ENCODE data around the gene STXBP2.
A peak's percentile ranks its signal among the peaks of the same experiment; 100 is the strongest.

Gene STXBP2

GRCh38 chr19:7676854-7677253, 39.9 kb downstream of the STXBP2 start, which contains the start of gene MCEMP1:
MCEMP1 (plus strand) TSS chr19:7677090; CDS start chr19:7677121, 31 bp downstream.
- Histone ChIP-seq H3K27ac (replicated peaks; ENCODE audit: low read length) (no peak within 1 kb of the TSS), H2BK15ac (ENCODE audit: low read length) (peak within 1 kb of the TSS; percentile 89), H2BK5ac (ENCODE audit: low read length) (peak within 1 kb of the TSS; percentile 82), H3K9ac (ENCODE audit: low read depth, low read length, poor library complexity) (no peak within 1 kb of the TSS), H3K79me1 (ENCODE audit: low read depth, low read length) (peaks cover 9% of the 10 kb centered on the region), H2AK5ac (ENCODE audit: low read depth, low read length) (peak within 1 kb of the TSS; percentile 90), H3K4ac (ENCODE audit: low read length) (no peak within 1 kb of the TSS), H3K14ac (ENCODE audit: low read length) (peak within 1 kb of the TSS; percentile 38), H4K8ac (ENCODE audit: low read depth, low read length) (peak within 1 kb of the TSS; percentile 92), H3K27me3 (ENCODE audit: control insufficient read depth in 3 of 3, insufficient read depth in 3 of 3, low read depth in 1 of 3, low read length in 3 of 3) (peaks cover 0 to 15% (median 10%) of the 10 kb centered on the region in 3 experiments), H2BK120ac (ENCODE audit: low read depth, low read length) (peak within 1 kb of the TSS; percentile 87), H4K91ac (ENCODE audit: low read depth, low read length, poor library complexity) (no peak within 1 kb of the TSS), H3K4me3 (ENCODE audit: low read length in 2 of 2) (peak within 1 kb of the TSS in 1 of 2 donors; percentile 41), H3K18ac (ENCODE audit: low read length) (no peak within 1 kb of the TSS), H3K4me2 (ENCODE audit: insufficient read depth, low read length, poor library complexity, severe bottlenecking) (no peak within 1 kb of the TSS), H2BK12ac (ENCODE audit: low read length) (no peak within 1 kb of the TSS), H2AFZ (ENCODE audit: low read length) (peak within 1 kb of the TSS; percentile 41), H3K9me3 (replicated peaks in 1 of 2; ENCODE audit: control insufficient read depth in 2 of 2, insufficient read depth in 1 of 2, low read depth in 1 of 2, low read length in 2 of 2) (no peaks in the 10 kb centered on the region), H3K4me1 (ENCODE audit: control insufficient read depth in 2 of 2, insufficient read depth in 1 of 2, low read depth in 1 of 2, low read length in 2 of 2) (peaks cover 5 to 9% of the 10 kb centered on the region in 2 donors), H3K36me3 (replicated peaks in 1 of 2; ENCODE audit: control insufficient read depth in 2 of 2, insufficient read depth in 2 of 2, low read length in 2 of 2) (peaks cover 0 to under 1% of the 10 kb centered on the region in 2 donors), H3K23ac (ENCODE audit: low read depth, low read length, poor library complexity) (peak within 1 kb of the TSS; percentile 65)
- DNase-seq (ENCODE audit: low spot score), result no peak
- no CpG with 5 or more reads among the region's 10 CpGs for WGBS, 2 donors (ENCODE audit: extremely low coverage in 2 of 2, insufficient read length in 2 of 2, insufficient replicate concordance in 1 of 2)

- Histone ChIP-seq H3K18ac (ENCODE audit: low read length) (no peak overlapping the region), H3K27me3 (ENCODE audit: control insufficient read depth in 3 of 3, insufficient read depth in 3 of 3, low read depth in 1 of 3, low read length in 3 of 3) (peaks cover 0 to 13% (median 8%) of the 10 kb centered on the region in 3 experiments)
Measured at GRCh38 chr19:7677669-7678311, 40.9 kb downstream of the STXBP2 start.

GRCh38 chr19:7678971-7679751, 42.3 kb downstream of the STXBP2 start:
- peaks cover 0 to 11% (median 8%) of the 10 kb centered on the region in 3 experiments for H3K27me3 ChIP-seq (ENCODE audit: control insufficient read depth in 3 of 3, insufficient read depth in 3 of 3, low read depth in 1 of 3, low read length in 3 of 3)

More at GRCh38 chr19:7677669-7678311, 40.9 kb downstream of the STXBP2 start:
- peak overlapping the region; percentile 38 for H3K14ac ChIP-seq (ENCODE audit: low read length)
- no peak for DNase-seq (ENCODE audit: low spot score)
- peak overlapping the region; percentile 65 for H3K23ac ChIP-seq (ENCODE audit: low read depth, low read length, poor library complexity)
- H3K79me1 ChIP-seq (ENCODE audit: low read depth, low read length), result peaks cover 17% of the 10 kb centered on the region
- H3K4me2 ChIP-seq (ENCODE audit: insufficient read depth, low read length, poor library complexity, severe bottlenecking), result no peak overlapping the region
- peak overlapping the region; percentile 90 for H2AK5ac ChIP-seq (ENCODE audit: low read depth, low read length)
- peaks cover 8 to 9% of the 10 kb centered on the region in 2 donors for H3K4me1 ChIP-seq (ENCODE audit: control insufficient read depth in 2 of 2, insufficient read depth in 1 of 2, low read depth in 1 of 2, low read length in 2 of 2)
- peak overlapping the region; percentile 41 for H2AFZ ChIP-seq (ENCODE audit: low read length)
- H3K4me3 ChIP-seq (ENCODE audit: low read length in 2 of 2), result peak overlapping the region in 1 of 2 donors; percentile 41
- H3K27ac ChIP-seq (replicated peaks; ENCODE audit: low read length), result no peak overlapping the region
- H2BK5ac ChIP-seq (ENCODE audit: low read length), result no peak overlapping the region
- H2BK15ac ChIP-seq (ENCODE audit: low read length), result peak overlapping the region; percentile 89
- H3K4ac ChIP-seq (ENCODE audit: low read length), result no peak overlapping the region
- H2BK12ac ChIP-seq (ENCODE audit: low read length), result peak overlapping the region; percentile 58
- peak overlapping the region; percentile 92 for H4K8ac ChIP-seq (ENCODE audit: low read depth, low read length)
- peaks cover 7 to 10% of the 10 kb centered on the region in 2 donors for H3K36me3 ChIP-seq (replicated peaks in 1 of 2; ENCODE audit: control insufficient read depth in 2 of 2, insufficient read depth in 2 of 2, low read length in 2 of 2)
- no CpG with 5 or more reads among the region's 12 CpGs for WGBS, 2 donors (ENCODE audit: extremely low coverage in 2 of 2, insufficient read length in 2 of 2, insufficient replicate concordance in 1 of 2)
- H3K9me3 ChIP-seq (replicated peaks in 1 of 2; ENCODE audit: control insufficient read depth in 2 of 2, insufficient read depth in 1 of 2, low read depth in 1 of 2, low read length in 2 of 2), result no peaks in the 10 kb centered on the region
- no peak overlapping the region for H4K91ac ChIP-seq (ENCODE audit: low read depth, low read length, poor library complexity)
- no peak overlapping the region for H3K9ac ChIP-seq (ENCODE audit: low read depth, low read length, poor library complexity)
- peak overlapping the region; percentile 87 for H2BK120ac ChIP-seq (ENCODE audit: low read depth, low read length)

More at GRCh38 chr19:7678971-7679751, 42.3 kb downstream of the STXBP2 start:
- peaks cover 8 to 9% of the 10 kb centered on the region in 2 donors for H3K4me1 ChIP-seq (ENCODE audit: control insufficient read depth in 2 of 2, insufficient read depth in 1 of 2, low read depth in 1 of 2, low read length in 2 of 2)
- H3K79me1 ChIP-seq (ENCODE audit: low read depth, low read length), result peaks cover 17% of the 10 kb centered on the region
- no peak for DNase-seq (ENCODE audit: low spot score)
- H3K4me2 ChIP-seq (ENCODE audit: insufficient read depth, low read length, poor library complexity, severe bottlenecking), result no peak overlapping the region
- no peak overlapping the region for H3K23ac ChIP-seq (ENCODE audit: low read depth, low read length, poor library complexity)
- H2AK5ac ChIP-seq (ENCODE audit: low read depth, low read length), result no peak overlapping the region
- no peak overlapping the region for H4K91ac ChIP-seq (ENCODE audit: low read depth, low read length, poor library complexity)
- H3K18ac ChIP-seq (ENCODE audit: low read length), result no peak overlapping the region
- no peak overlapping the region for H3K4me3 ChIP-seq (ENCODE audit: low read length in 2 of 2)
- no peaks in the 10 kb centered on the region for H3K9me3 ChIP-seq (replicated peaks in 1 of 2; ENCODE audit: control insufficient read depth in 2 of 2, insufficient read depth in 1 of 2, low read depth in 1 of 2, low read length in 2 of 2)
- no peak overlapping the region for H3K14ac ChIP-seq (ENCODE audit: low read length)
- peaks cover 13 to 21% of the 10 kb centered on the region in 2 donors for H3K36me3 ChIP-seq (replicated peaks in 1 of 2; ENCODE audit: control insufficient read depth in 2 of 2, insufficient read depth in 2 of 2, low read length in 2 of 2)
- H2BK120ac ChIP-seq (ENCODE audit: low read depth, low read length), result no peak overlapping the region
- H2BK15ac ChIP-seq (ENCODE audit: low read length), result no peak overlapping the region
- no peak overlapping the region for H2BK12ac ChIP-seq (ENCODE audit: low read length)
- peak overlapping the region; percentile 20 for H2AFZ ChIP-seq (ENCODE audit: low read length)
- H3K27ac ChIP-seq (replicated peaks; ENCODE audit: low read length), result no peak overlapping the region
- no peak overlapping the region for H2BK5ac ChIP-seq (ENCODE audit: low read length)
- peak overlapping the region; percentile 94 for H4K8ac ChIP-seq (ENCODE audit: low read depth, low read length)
- no CpG with 5 or more reads among the region's 30 CpGs for WGBS, 2 donors (ENCODE audit: extremely low coverage in 2 of 2, insufficient read length in 2 of 2, insufficient replicate concordance in 1 of 2)
- H3K4ac ChIP-seq (ENCODE audit: low read length), result no peak overlapping the region
- no peak overlapping the region for H3K9ac ChIP-seq (ENCODE audit: low read depth, low read length, poor library complexity)
